Measurements from ENCODE around the gene ACO2.

Gene ACO2

GRCh38 chr22:41469218-41469851 is 418 bp downstream of the ACO2 start:
- peaks cover 21% of the 10 kb centered on the region for H3K36me3 ChIP-seq (ENCODE audit: control insufficient read depth, insufficient read depth, low read length)
- H3K27ac ChIP-seq (ENCODE audit: low read depth, low read length): peak overlapping the region; percentile 98
- peaks cover 11% of the 10 kb centered on the region for H3K4me1 ChIP-seq (ENCODE audit: control insufficient read depth, insufficient read depth, low read length)
- H3K9ac ChIP-seq (ENCODE audit: low read length): peak overlapping the region; percentile 88
- no peaks in the 10 kb centered on the region for H3K27me3 ChIP-seq (ENCODE audit: control insufficient read depth, insufficient read depth, low read length)
- peak overlapping the region; percentile 93 for H3K4me3 ChIP-seq (ENCODE audit: low read length)

- no peak overlapping the region for H3K9ac ChIP-seq (ENCODE audit: low read length)
- no peak overlapping the region for H3K27ac ChIP-seq (ENCODE audit: low read depth, low read length)
- H3K4me1 ChIP-seq (ENCODE audit: control insufficient read depth, insufficient read depth, low read length): peaks cover 11% of the 10 kb centered on the region
- no peaks in the 10 kb centered on the region for H3K27me3 ChIP-seq (ENCODE audit: control insufficient read depth, insufficient read depth, low read length)
- no peak overlapping the region for H3K4me3 ChIP-seq (ENCODE audit: low read length)
- peaks cover 11% of the 10 kb centered on the region for H3K36me3 ChIP-seq (ENCODE audit: control insufficient read depth, insufficient read depth, low read length)
Observed at GRCh38 chr22:41470886-41471285, 2.0 kb downstream of the ACO2 start.

- no peak overlapping the region for H3K4me3 ChIP-seq (ENCODE audit: low read length)
- peaks cover 11% of the 10 kb centered on the region for H3K36me3 ChIP-seq (ENCODE audit: control insufficient read depth, insufficient read depth, low read length)
- H3K27ac ChIP-seq (ENCODE audit: low read depth, low read length): no peak overlapping the region
- no peaks in the 10 kb centered on the region for H3K27me3 ChIP-seq (ENCODE audit: control insufficient read depth, insufficient read depth, low read length)
- H3K9ac ChIP-seq (ENCODE audit: low read length): no peak overlapping the region
- peaks cover 11% of the 10 kb centered on the region for H3K4me1 ChIP-seq (ENCODE audit: control insufficient read depth, insufficient read depth, low read length)
Observed at GRCh38 chr22:41471568-41471967, 2.7 kb downstream of the ACO2 start.

GRCh38 chr22:41474872-41475451 is 6.0 kb downstream of the ACO2 start:
- H3K27me3 ChIP-seq (ENCODE audit: control insufficient read depth, insufficient read depth, low read length): no peaks in the 10 kb centered on the region
- no peak overlapping the region for H3K9ac ChIP-seq (ENCODE audit: low read length)
- H3K36me3 ChIP-seq (ENCODE audit: control insufficient read depth, insufficient read depth, low read length): peaks cover 4% of the 10 kb centered on the region
- H3K27ac ChIP-seq (ENCODE audit: low read depth, low read length): no peak overlapping the region
- H3K4me3 ChIP-seq (ENCODE audit: low read length): no peak overlapping the region
- peaks cover 13% of the 10 kb centered on the region for H3K4me1 ChIP-seq (ENCODE audit: control insufficient read depth, insufficient read depth, low read length)

GRCh38 chr22:41478473-41478872 is 9.6 kb downstream of the ACO2 start:
- Histone ChIP-seq H3K36me3 (ENCODE audit: control insufficient read depth, insufficient read depth, low read length) (no peaks in the 10 kb centered on the region), H3K4me3 (ENCODE audit: low read length) (no peak overlapping the region), H3K9ac (ENCODE audit: low read length) (no peak overlapping the region), H3K27me3 (ENCODE audit: control insufficient read depth, insufficient read depth, low read length) (no peaks in the 10 kb centered on the region), H3K4me1 (ENCODE audit: control insufficient read depth, insufficient read depth, low read length) (peaks cover 32% of the 10 kb centered on the region), H3K27ac (ENCODE audit: low read depth, low read length) (no peak overlapping the region)

- no peaks in the 10 kb centered on the region for H3K27me3 ChIP-seq (ENCODE audit: control insufficient read depth, insufficient read depth, low read length)
- H3K27ac ChIP-seq (ENCODE audit: low read depth, low read length): no peak overlapping the region
- no peak overlapping the region for H3K4me3 ChIP-seq (ENCODE audit: low read length)
- peaks cover 32% of the 10 kb centered on the region for H3K4me1 ChIP-seq (ENCODE audit: control insufficient read depth, insufficient read depth, low read length)
- no peak overlapping the region for H3K9ac ChIP-seq (ENCODE audit: low read length)
- no peaks in the 10 kb centered on the region for H3K36me3 ChIP-seq (ENCODE audit: control insufficient read depth, insufficient read depth, low read length)
Observed at GRCh38 chr22:41478891-41479521, 10.1 kb downstream of the ACO2 start.

- Histone ChIP-seq H3K4me3 (ENCODE audit: low read length) (no peak overlapping the region), H3K27ac (ENCODE audit: low read depth, low read length) (peak overlapping the region; percentile 45), H3K4me1 (ENCODE audit: control insufficient read depth, insufficient read depth, low read length) (peaks cover 32% of the 10 kb centered on the region), H3K9ac (ENCODE audit: low read length) (no peak overlapping the region), H3K36me3 (ENCODE audit: control insufficient read depth, insufficient read depth, low read length) (no peaks in the 10 kb centered on the region), H3K27me3 (ENCODE audit: control insufficient read depth, insufficient read depth, low read length) (no peaks in the 10 kb centered on the region)
Observed at GRCh38 chr22:41479671-41480396, 10.9 kb downstream of the ACO2 start.

- peak overlapping the region; percentile 45 for H3K27ac ChIP-seq (ENCODE audit: low read depth, low read length)
- no peaks in the 10 kb centered on the region for H3K36me3 ChIP-seq (ENCODE audit: control insufficient read depth, insufficient read depth, low read length)
- H3K4me1 ChIP-seq (ENCODE audit: control insufficient read depth, insufficient read depth, low read length): peaks cover 32% of the 10 kb centered on the region
- H3K4me3 ChIP-seq (ENCODE audit: low read length): no peak overlapping the region
- no peak overlapping the region for H3K9ac ChIP-seq (ENCODE audit: low read length)
- no peaks in the 10 kb centered on the region for H3K27me3 ChIP-seq (ENCODE audit: control insufficient read depth, insufficient read depth, low read length)
Observed at GRCh38 chr22:41480397-41480735, 11.4 kb downstream of the ACO2 start.

- peak overlapping the region; percentile 45 for H3K27ac ChIP-seq (ENCODE audit: low read depth, low read length)
- no peak overlapping the region for H3K4me3 ChIP-seq (ENCODE audit: low read length)
- no peaks in the 10 kb centered on the region for H3K36me3 ChIP-seq (ENCODE audit: control insufficient read depth, insufficient read depth, low read length)
- H3K9ac ChIP-seq (ENCODE audit: low read length): no peak overlapping the region
- H3K4me1 ChIP-seq (ENCODE audit: control insufficient read depth, insufficient read depth, low read length): peaks cover 32% of the 10 kb centered on the region
- no peaks in the 10 kb centered on the region for H3K27me3 ChIP-seq (ENCODE audit: control insufficient read depth, insufficient read depth, low read length)
Observed at GRCh38 chr22:41481131-41481830, 12.4 kb downstream of the ACO2 start.

- Histone ChIP-seq H3K4me1 (ENCODE audit: control insufficient read depth, insufficient read depth, low read length) (peaks cover 32% of the 10 kb centered on the region), H3K27ac (ENCODE audit: low read depth, low read length) (peak overlapping the region; percentile 45), H3K36me3 (ENCODE audit: control insufficient read depth, insufficient read depth, low read length) (no peaks in the 10 kb centered on the region), H3K4me3 (ENCODE audit: low read length) (no peak overlapping the region), H3K27me3 (ENCODE audit: control insufficient read depth, insufficient read depth, low read length) (no peaks in the 10 kb centered on the region), H3K9ac (ENCODE audit: low read length) (no peak overlapping the region)
Observed at GRCh38 chr22:41481925-41482318, 13.0 kb downstream of the ACO2 start.

GRCh38 chr22:41482319-41482935 is 13.5 kb downstream of the ACO2 start:
- no peak overlapping the region for H3K27ac ChIP-seq (ENCODE audit: low read depth, low read length)
- H3K4me1 ChIP-seq (ENCODE audit: control insufficient read depth, insufficient read depth, low read length): peaks cover 35% of the 10 kb centered on the region
- no peak overlapping the region for H3K4me3 ChIP-seq (ENCODE audit: low read length)
- H3K9ac ChIP-seq (ENCODE audit: low read length): no peak overlapping the region
- H3K36me3 ChIP-seq (ENCODE audit: control insufficient read depth, insufficient read depth, low read length): no peaks in the 10 kb centered on the region
- no peaks in the 10 kb centered on the region for H3K27me3 ChIP-seq (ENCODE audit: control insufficient read depth, insufficient read depth, low read length)

GRCh38 chr22:41485033-41485432 is 16.1 kb downstream of the ACO2 start:
- Histone ChIP-seq H3K9ac (ENCODE audit: low read length) (no peak overlapping the region), H3K36me3 (ENCODE audit: control insufficient read depth, insufficient read depth, low read length) (no peaks in the 10 kb centered on the region), H3K4me3 (ENCODE audit: low read length) (no peak overlapping the region), H3K4me1 (ENCODE audit: control insufficient read depth, insufficient read depth, low read length) (peaks cover 24% of the 10 kb centered on the region), H3K27me3 (ENCODE audit: control insufficient read depth, insufficient read depth, low read length) (no peaks in the 10 kb centered on the region), H3K27ac (ENCODE audit: low read depth, low read length) (no peak overlapping the region)
